Uterus (tissue), 4 donors: ENCODE data around the gene ZDHHC14. TPM values are rescaled to one million over a fixed set of nuclear protein-coding genes. Genes with fewer than 3 reads are reported as not detected.

Experiments
- DNase-seq, 2 donors: peaks; one replicate each; pipeline ENCODE4 v3.0.0-alpha.2; 2019 to 2020
- H3K27ac ChIP-seq, 2 donors: fragments of 200-600 bp; sonication (generic); 1 replicate in 1 of 2; 2 replicates in 1 of 2; pipeline ENCODE4 v1.5.1; 2016 to 2018
- H3K27me3 ChIP-seq, 2 donors: fragments of 200-600 bp; sonication (generic); one replicate each; pipeline ENCODE4 v1.5.1; 2018 to 2019; ENCODE audit warnings: control low read depth in 1 of 2
- H3K36me3 ChIP-seq, 2 donors: fragments of 200-600 bp; sonication (generic); one replicate each; pipeline ENCODE4 v1.5.1; 2019; ENCODE audit warnings: control low read depth in 1 of 2
- H3K4me1 ChIP-seq, 2 donors: fragments of 200-600 bp; sonication (generic); one replicate each; pipeline ENCODE4 v1.5.1; 2018 to 2019; ENCODE audit warnings: control low read depth in 1 of 2
- H3K4me3 ChIP-seq, 2 donors: fragments of 200-600 bp; sonication (generic); 1 replicate in 1 of 2; 2 replicates in 1 of 2; pipeline ENCODE4 v1.5.1; 2018 to 2019; ENCODE audit warnings: mild to moderate bottlenecking in 1 of 2
- H3K9me3 ChIP-seq, 2 donors: fragments of 200-600 bp; sonication (generic); one replicate each; pipeline ENCODE4 v1.5.1; 2019; ENCODE audit warnings: control low read depth in 1 of 2
- CTCF ChIP-seq, 4 experiments: fragments of 200-600 bp in 2 of 4; fragments of 450-650 bp in 2 of 4; sonication (generic) in 2 of 4; IDR thresholded peaks; one replicate each; pipeline ENCODE4 v1.5.1; 2016 to 2019; ENCODE audit warnings: antibody characterized with exemption in 4 of 4, mild to moderate bottlenecking in 2 of 4, moderate library complexity in 1 of 4
- POLR2A ChIP-seq, 2 donors: fragments of 450-650 bp; IDR thresholded peaks; one replicate each; pipeline ENCODE4 v1.6.1; 2016; ENCODE audit warnings: antibody characterized with exemption in 2 of 2, mild to moderate bottlenecking in 1 of 2, moderate library complexity in 1 of 2
- intact Hi-C: fragments of 100-400 bp; cut with DNase I; formaldehyde crosslinking; loops from one replicate; pipeline ENCODE4 v1.15.1; 2023; ENCODE audit warnings: low total_unique reads
- total RNA-seq, 4 donors: library from RNA; depleted of rRNA in 3 of 4; stranded (reverse); fragments of >200 nt in 3 of 4; gene quantifications; one replicate each; pipeline versions ENCODE4 v1.1.0 to v1.2.4, GENCODE V29; 2014 to 2023
- donor health status: DM: yes; HTN: yes; CAD: no.

Gene ZDHHC14
- total RNA-seq, 4 donors from 2014 or later: 5.6 to 28.3 (median 12.9) TPM

GRCh38 chr6:157449610-157450009, 68.6 kb downstream of the ZDHHC14 start:
- no peak for DNase-seq
- H3K4me3 ChIP-seq: no peak overlapping the region
- H3K9me3 ChIP-seq: no peaks in the 10 kb centered on the region
- peak overlapping the region in 1 of 2 donors; percentile 20 for H3K27ac ChIP-seq
- no peaks in the 10 kb centered on the region for H3K36me3 ChIP-seq
- no peaks in the 10 kb centered on the region for H3K4me1 ChIP-seq
- no peaks in the 10 kb centered on the region for H3K27me3 ChIP-seq
- intact Hi-C loops: no loop called here
- TF ChIP-seq POLR2A (IDR thresholded peaks at IDR 0.05): no peak

DNA sequence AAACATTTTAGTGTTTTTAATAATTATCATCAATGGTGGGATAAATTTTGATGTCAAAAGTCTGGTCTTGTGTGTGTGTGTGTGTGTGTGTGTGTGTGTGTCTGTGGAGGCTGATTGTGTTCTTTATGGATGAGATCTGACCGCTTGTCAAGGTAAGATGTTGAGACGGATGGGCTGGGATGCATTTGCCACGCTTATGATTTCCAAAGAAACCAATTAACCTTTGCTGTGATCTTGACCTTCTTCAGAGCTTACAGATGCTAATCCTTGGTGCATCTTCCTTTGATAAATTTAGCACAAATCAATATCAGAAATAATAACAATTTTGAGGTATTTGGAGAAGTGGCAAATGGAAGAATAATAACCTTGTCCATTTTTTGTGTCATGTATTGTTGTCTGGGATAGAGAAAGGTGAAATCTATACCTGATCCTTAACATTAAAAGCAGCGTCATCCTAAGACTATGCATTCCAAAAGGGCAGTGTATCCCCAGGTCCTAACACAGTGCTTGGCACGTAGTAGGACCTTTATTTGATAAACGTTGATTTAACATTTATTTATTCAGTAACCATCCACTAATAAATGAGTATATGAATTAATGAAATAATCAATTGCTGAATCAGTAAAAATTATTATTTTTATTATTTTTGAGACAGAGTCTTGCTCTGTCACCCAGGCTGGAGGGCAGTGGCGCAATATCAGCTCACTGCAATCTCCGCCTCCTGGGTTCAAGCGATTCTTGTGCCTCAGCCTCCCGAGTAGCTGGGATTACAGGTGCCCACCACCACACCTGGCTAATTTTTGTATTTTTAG, 70.1 kb downstream of the ZDHHC14 start:
- Histone ChIP-seq H3K9me3 (no peaks in the 10 kb centered on the region), H3K27me3 (no peaks in the 10 kb centered on the region), H3K36me3 (no peaks in the 10 kb centered on the region), H3K4me1 (no peaks in the 10 kb centered on the region), H3K27ac (peak overlapping the region in 1 of 2 donors; percentile 28), H3K4me3 (no peak overlapping the region)
- no peak for DNase-seq
- no peak for TF ChIP-seq POLR2A (IDR thresholded peaks at IDR 0.05)
- no peak for TF ChIP-seq CTCF (IDR thresholded peaks at IDR 0.05)
- intact Hi-C loops: no loop called here

DNA sequence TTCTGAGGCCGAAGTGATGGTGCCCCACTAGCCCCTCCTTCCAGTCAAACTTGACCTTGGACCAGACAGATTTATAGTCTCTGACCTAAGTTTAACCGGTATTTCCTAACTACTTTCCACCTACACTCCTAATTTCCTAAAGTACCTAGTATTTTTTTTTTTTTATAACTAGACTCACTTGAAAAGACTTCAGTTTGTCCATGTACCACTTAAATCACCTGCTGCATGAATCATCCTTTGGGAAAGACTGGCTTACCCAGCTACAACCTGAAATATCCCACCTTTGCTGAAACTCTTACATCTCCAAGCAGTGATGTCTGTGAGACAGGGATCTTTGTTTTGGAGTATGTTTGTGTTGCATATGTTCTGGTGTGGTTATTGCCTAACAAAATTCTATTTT, 71.1 kb downstream of the ZDHHC14 start:
- intact Hi-C loops: no loop called here
- TF ChIP-seq CTCF (IDR thresholded peaks at IDR 0.05) (no peak), POLR2A (IDR thresholded peaks at IDR 0.05) (no peak)

GRCh38 chr6:157453131-157453530, 72.1 kb downstream of the ZDHHC14 start:
- Histone ChIP-seq H3K27me3 (no peaks in the 10 kb centered on the region), H3K4me3 (no peak overlapping the region), H3K36me3 (no peaks in the 10 kb centered on the region), H3K9me3 (no peaks in the 10 kb centered on the region), H3K27ac (no peak overlapping the region), H3K4me1 (no peaks in the 10 kb centered on the region)
- intact Hi-C loops: no loop called here
- no peak for TF ChIP-seq POLR2A (IDR thresholded peaks at IDR 0.05)
- no peak for TF ChIP-seq CTCF (IDR thresholded peaks at IDR 0.05)
- DNase-seq: no peak

More for the DNA sequence above, 71.1 kb downstream of the ZDHHC14 start:
- Histone ChIP-seq H3K9me3 (no peaks in the 10 kb centered on the region), H3K27ac (no peak overlapping the region), H3K4me1 (no peaks in the 10 kb centered on the region), H3K36me3 (no peaks in the 10 kb centered on the region), H3K27me3 (no peaks in the 10 kb centered on the region), H3K4me3 (no peak overlapping the region)
- DNase-seq: no peak

GRCh38 chr6:157453978-157454377, 73.0 kb downstream of the ZDHHC14 start:
- Histone ChIP-seq H3K27me3 (no peaks in the 10 kb centered on the region), H3K36me3 (no peaks in the 10 kb centered on the region), H3K9me3 (no peaks in the 10 kb centered on the region), H3K4me1 (no peaks in the 10 kb centered on the region), H3K27ac (no peak overlapping the region), H3K4me3 (no peak overlapping the region)
- TF ChIP-seq POLR2A (IDR thresholded peaks at IDR 0.05) (no peak), CTCF (IDR thresholded peaks at IDR 0.05) (no peak)
- DNase-seq: no peak
- intact Hi-C loops: no loop called here
